Measurements from ENCODE around the gene EMX1. TPM values are rescaled to one million over a fixed set of nuclear protein-coding genes. Genes with fewer than 3 reads are reported as not detected.
"Not testable (repeated sequence)": the region's sequence is repeated elsewhere in the genome, so short reads cannot be mapped to it uniquely, and the experiment has no call there.

Gene EMX1
- total RNA-seq, 4 donors from 2014 or later: not detected

DNA sequence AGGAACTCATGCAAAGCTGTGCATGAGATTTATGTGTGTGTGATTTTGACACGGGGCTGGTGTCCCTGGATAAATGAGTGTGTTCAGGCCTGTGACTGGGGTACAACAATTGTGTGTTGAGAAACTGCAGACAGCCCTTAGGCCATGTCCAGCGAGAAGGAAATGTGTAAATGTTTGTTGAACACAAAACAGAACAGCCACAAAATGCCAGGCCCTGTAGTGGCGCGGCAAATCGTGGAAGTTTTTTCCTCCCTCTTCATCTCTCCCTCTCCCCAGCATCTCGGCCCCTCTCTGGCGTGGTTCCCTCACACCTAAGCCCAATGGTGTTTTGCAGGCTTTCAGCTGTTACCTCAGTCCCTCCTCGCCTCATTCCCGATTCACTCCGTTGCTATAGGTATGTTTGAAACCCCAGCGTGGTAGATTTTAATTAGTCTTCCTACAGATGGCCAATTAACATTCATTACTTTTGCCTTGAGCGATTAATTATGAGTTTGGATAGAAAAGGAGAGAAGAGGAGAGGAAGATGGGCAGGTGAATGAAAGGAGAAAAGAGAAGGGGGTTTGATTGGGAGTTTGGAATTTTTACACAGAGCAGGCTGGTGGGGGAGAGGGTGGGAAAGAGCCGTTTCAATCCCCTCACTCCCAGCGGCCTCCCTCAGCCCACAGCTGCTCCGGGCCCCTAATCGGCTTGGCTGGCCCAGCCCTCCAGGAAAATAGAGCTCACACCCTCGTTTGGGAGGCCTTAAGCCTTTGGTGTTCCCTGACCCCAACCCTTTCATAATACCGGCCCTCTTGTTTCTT is 19.3 kb upstream of the EMX1 start:
- Histone ChIP-seq H3K27ac (replicated peaks in 1 of 4) (no peak overlapping the region), H3K27me3 (peaks cover 0 to 75% (median 0%) of the 10 kb centered on the region in 4 donors), H3K36me3 (no peaks in the 10 kb centered on the region), H3K4me3 (no peak overlapping the region), H3K9me3 (no peaks in the 10 kb centered on the region), H3K4me1 (peaks cover 9 to 15% (median 12%) of the 10 kb centered on the region in 4 donors)
- no peak for DNase-seq (ENCODE audit: extremely low spot score)
- 67% methylated on average over 18 of the region's 18 CpGs for WGBS
- no peak for TF ChIP-seq POLR2AphosphoS5 (IDR thresholded peaks at IDR 0.05)
- TF ChIP-seq EP300 (IDR thresholded peaks at IDR 0.05): no peak
- TF ChIP-seq, protein P1, sequence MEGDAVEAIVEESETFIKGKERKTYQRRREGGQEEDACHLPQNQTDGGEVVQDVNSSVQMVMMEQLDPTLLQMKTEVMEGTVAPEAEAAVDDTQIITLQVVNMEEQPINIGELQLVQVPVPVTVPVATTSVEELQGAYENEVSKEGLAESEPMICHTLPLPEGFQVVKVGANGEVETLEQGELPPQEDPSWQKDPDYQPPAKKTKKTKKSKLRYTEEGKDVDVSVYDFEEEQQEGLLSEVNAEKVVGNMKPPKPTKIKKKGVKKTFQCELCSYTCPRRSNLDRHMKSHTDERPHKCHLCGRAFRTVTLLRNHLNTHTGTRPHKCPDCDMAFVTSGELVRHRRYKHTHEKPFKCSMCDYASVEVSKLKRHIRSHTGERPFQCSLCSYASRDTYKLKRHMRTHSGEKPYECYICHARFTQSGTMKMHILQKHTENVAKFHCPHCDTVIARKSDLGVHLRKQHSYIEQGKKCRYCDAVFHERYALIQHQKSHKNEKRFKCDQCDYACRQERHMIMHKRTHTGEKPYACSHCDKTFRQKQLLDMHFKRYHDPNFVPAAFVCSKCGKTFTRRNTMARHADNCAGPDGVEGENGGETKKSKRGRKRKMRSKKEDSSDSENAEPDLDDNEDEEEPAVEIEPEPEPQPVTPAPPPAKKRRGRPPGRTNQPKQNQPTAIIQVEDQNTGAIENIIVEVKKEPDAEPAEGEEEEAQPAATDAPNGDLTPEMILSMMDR (IDR thresholded peaks at IDR 0.05): no peak
- TF ChIP-seq POLR2A (IDR thresholded peaks at IDR 0.05; ENCODE audit: low read depth): no peak
- intact Hi-C loops (cut with DNase I): loop anchor here (5.0 to 10.0 kb wide), 2 partner anchors 177 to 279 kb away; partner anchors contain the start of gene SFXN5

DNA sequence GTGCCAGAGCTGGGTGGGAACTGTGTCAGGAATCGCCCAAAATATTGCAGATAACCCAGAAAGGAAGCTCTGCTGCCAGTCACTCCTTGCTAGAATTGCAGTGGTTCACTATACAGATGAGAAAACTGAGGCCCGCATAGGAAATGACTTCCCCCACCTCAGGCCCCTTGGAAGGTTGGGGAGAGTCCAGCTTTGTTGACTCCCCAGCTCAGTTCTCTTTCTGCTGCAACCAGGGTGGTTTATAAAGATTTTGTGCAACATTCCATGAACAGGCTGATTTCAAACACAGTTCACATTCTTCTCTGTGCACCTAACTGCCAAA is 18.8 kb upstream of the EMX1 start:
- no peak for TF ChIP-seq EP300 (IDR thresholded peaks at IDR 0.05)
- TF ChIP-seq POLR2A (IDR thresholded peaks at IDR 0.05; ENCODE audit: low read depth): no peak
- TF ChIP-seq, protein P1 (IDR thresholded peaks at IDR 0.05): no peak
- TF ChIP-seq POLR2AphosphoS5 (IDR thresholded peaks at IDR 0.05): no peak
- H3K9me3 ChIP-seq: no peaks in the 10 kb centered on the region
- intact Hi-C loops (cut with DNase I): loop anchor here (5.0 to 10.0 kb wide), 2 partner anchors 176 to 279 kb away; partner anchors contain the start of gene SFXN5
- 80% methylated on average over 2 of the region's 2 CpGs for WGBS
- no peaks in the 10 kb centered on the region for H3K36me3 ChIP-seq
- H3K27me3 ChIP-seq: peaks cover 0 to 79% (median 0%) of the 10 kb centered on the region in 4 donors
- H3K4me1 ChIP-seq: peaks cover 9 to 15% (median 12%) of the 10 kb centered on the region in 4 donors
- no peak for DNase-seq (ENCODE audit: extremely low spot score)
- no peak overlapping the region for H3K27ac ChIP-seq (replicated peaks in 1 of 4)
- no peak overlapping the region for H3K4me3 ChIP-seq

DNA sequence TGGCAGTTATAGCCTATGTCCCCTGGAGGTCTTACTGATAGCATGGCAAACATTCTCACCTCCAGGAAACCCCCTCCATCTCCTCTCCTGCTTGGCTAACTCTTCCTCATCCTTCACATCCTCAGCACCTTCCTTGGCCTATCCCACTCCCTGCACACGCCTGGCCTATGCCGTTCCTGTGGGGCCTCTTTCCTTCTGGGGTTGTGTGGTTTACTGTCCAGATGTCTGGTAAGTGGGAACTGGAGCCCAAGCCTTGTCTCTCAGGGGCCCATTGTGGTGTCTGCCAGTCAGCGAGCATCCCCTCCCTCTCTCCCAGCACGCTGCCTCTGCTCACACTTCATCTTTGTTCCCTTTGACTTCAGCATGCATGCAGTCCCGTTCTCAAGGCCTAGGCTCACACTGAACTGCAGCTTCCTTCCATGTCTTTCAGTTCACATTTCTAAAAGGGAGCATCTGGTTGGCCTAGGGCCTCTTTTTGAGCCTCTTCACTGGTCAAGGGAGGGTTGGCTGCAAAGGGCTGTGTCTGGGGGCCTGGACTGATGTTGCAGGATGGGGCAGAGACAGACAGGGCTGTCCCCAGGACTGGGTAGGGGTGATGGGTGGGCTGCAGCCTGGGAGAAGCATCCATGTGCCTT is 17.0 kb upstream of the EMX1 start:
- Histone ChIP-seq H3K4me1 (peaks cover 8 to 11% (median 10%) of the 10 kb centered on the region in 4 donors), H3K27ac (replicated peaks in 1 of 4) (no peak overlapping the region), H3K4me3 (no peak overlapping the region), H3K27me3 (peaks cover 0 to 65% (median 0%) of the 10 kb centered on the region in 4 donors), H3K9me3 (no peaks in the 10 kb centered on the region), H3K36me3 (no peaks in the 10 kb centered on the region)
- DNase-seq (ENCODE audit: extremely low spot score): peak; percentile 86
- TF ChIP-seq POLR2AphosphoS5 (IDR thresholded peaks at IDR 0.05) (no peak), EP300 (IDR thresholded peaks at IDR 0.05) (no peak), POLR2A (IDR thresholded peaks at IDR 0.05; ENCODE audit: low read depth) (no peak)
- TF ChIP-seq, protein P1 (IDR thresholded peaks at IDR 0.05): no peak
- intact Hi-C loops (cut with DNase I): no loop called here
- 85% methylated on average over 5 of the region's 5 CpGs for WGBS

DNA sequence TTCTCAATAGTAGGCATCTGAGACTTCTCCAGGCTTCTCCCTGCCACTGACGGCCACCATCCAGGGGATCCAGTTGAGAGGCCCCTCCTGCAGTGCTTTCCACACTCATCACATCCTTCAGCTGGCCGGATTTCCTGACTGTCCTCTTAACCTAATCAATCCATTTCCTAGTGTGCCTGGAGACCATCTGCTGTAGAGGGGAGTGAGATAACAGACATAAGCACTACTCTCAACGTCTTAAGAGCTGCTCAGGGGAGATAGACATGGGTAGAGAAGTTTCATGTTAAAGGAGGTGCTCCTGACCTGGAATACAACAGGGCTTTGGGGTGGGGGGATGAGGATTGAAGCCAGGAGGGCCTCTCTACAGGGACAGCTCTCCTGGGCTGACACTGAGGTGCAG is 15.9 kb upstream of the EMX1 start:
- no peaks in the 10 kb centered on the region for H3K9me3 ChIP-seq
- peaks cover 0 to 68% (median 0%) of the 10 kb centered on the region in 4 donors for H3K27me3 ChIP-seq
- peaks cover 0 to under 1% (median 0%) of the 10 kb centered on the region in 4 donors for H3K4me1 ChIP-seq
- no peak overlapping the region for H3K27ac ChIP-seq (replicated peaks in 1 of 4)
- TF ChIP-seq, protein P1 (IDR thresholded peaks at IDR 0.05): no peak
- TF ChIP-seq POLR2A (IDR thresholded peaks at IDR 0.05; ENCODE audit: low read depth): no peak
- no peak for TF ChIP-seq EP300 (IDR thresholded peaks at IDR 0.05)
- no peak for TF ChIP-seq POLR2AphosphoS5 (IDR thresholded peaks at IDR 0.05)
- H3K4me3 ChIP-seq: no peak overlapping the region
- DNase-seq (ENCODE audit: extremely low spot score): no peak
- 38% methylated on average over 3 of the region's 3 CpGs for whole genome bisulfite sequencing
- H3K36me3 ChIP-seq: no peaks in the 10 kb centered on the region
- intact Hi-C loops (cut with DNase I): no loop called here

DNA sequence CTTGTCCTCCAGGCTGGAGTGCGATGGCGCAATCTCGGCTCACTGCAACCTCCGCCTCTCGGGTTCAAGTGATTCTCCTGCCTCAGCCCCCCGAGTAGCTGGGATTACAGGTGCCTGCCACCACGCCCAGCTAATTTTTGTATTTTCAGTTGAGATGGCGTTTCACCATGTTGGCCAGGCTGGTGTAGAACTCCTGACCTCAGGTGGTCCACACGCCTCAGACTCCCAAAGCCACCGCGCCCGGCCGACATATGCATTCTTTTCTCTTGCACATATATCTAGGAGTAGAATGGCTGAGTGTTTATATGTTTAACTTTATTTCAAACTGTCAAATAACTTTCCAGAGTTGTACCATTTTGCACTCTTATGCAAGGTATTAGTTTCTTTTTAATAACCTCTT is 9.9 kb upstream of the EMX1 start:
- H3K4me3 ChIP-seq; intact Hi-C loops (cut with DNase I); H3K27ac ChIP-seq (replicated peaks in 1 of 4); H3K36me3 ChIP-seq; DNase-seq (ENCODE audit: extremely low spot score); H3K9me3 ChIP-seq; H3K4me1 ChIP-seq: not testable (repeated sequence)
- H3K27me3 ChIP-seq: peaks cover 0 to 84% (median 18%) of the 10 kb centered on the region in 4 donors
- 89% methylated on average over 13 of the region's 13 CpGs for WGBS

All from esophagus muscularis mucosa (tissue), 4 donors.